Jurkat, Clone E6-1 (cell line): ENCODE data around the gene YBEY. TPM values are rescaled to one million over a fixed set of nuclear protein-coding genes. Genes with fewer than 3 reads are reported as not detected.
"Not testable (repeated sequence)": the region's sequence is repeated elsewhere in the genome, so short reads cannot be mapped to it uniquely, and the experiment has no call there.

Source experiments
- DNase-seq: peaks from one replicate; pipeline ENCODE4 v3.0.0-alpha.2; 2011; ENCODE audit warnings: low read depth, low spot score
- H3K4me3 ChIP-seq: 2 replicates; pipeline ENCODE4 v1.5.1; 2011; ENCODE audit warnings: mild to moderate bottlenecking, low read length, control low read depth, moderate library complexity
- polyA plus RNA-seq: library from polyadenylated mRNA; unstranded; fragments of >200 nt; gene quantifications from one replicate; pipeline ENCODE4 v1.2.1, GENCODE V29; 2012; ENCODE audit warnings: missing spikeins; ENCODE audit not compliant: insufficient read length, insufficient read depth

YBEY gene, protein sequence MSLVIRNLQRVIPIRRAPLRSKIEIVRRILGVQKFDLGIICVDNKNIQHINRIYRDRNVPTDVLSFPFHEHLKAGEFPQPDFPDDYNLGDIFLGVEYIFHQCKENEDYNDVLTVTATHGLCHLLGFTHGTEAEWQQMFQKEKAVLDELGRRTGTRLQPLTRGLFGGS
- 35.0 TPM for polyA plus RNA-seq

DNA sequence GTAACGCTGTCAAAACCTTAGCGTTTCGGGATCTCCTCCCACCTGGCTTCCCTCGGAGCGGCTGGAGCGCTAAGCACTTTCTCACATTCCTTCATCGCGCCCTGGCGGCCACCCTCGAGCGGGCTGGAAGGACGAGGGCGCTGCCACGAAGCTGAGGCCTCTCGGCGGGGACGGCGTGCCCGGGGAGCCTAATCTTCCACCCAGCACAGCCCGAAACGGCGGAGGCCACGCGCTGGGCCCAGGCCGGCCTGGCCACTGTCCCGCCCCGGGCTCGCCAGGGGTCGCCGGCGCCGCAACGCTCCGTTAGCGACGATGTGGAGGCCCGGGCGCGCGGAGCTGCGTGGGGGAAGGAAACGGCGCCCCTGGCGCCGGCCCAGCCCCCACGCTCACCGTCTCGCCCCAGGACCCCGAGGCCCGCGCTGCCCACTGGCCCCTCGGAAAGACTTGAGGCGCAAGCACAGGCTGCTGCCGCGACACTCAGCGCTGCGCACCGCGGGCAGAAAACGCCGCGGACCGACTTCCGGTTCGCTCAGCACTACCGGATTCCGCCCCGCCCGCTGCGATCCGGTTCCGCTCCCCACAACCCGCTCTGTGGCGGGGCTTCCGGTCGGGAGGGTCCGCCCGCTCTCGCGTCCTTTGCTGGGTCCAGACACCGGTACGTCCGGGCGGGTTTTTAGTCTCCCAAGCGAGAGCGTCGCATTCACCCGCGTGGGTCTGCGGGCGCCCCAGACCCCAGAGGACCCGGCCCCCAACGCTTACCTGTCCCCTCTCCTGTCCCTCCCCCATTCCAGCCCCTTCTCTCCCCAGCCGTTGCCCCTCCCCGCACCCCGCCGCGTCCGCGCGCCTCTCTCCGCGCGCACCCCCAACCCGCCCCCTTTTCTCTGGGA lies at the start of gene YBEY:
Gene YBEY (plus strand): TSS at position 582 of the 887 bp plus-strand sequence. CDS start 572 bp downstream, outside the sequence.
- DNase-seq = peak; percentile 84
- peak within 1 kb of the TSS; percentile 88 for H3K4me3 ChIP-seq

DNA sequence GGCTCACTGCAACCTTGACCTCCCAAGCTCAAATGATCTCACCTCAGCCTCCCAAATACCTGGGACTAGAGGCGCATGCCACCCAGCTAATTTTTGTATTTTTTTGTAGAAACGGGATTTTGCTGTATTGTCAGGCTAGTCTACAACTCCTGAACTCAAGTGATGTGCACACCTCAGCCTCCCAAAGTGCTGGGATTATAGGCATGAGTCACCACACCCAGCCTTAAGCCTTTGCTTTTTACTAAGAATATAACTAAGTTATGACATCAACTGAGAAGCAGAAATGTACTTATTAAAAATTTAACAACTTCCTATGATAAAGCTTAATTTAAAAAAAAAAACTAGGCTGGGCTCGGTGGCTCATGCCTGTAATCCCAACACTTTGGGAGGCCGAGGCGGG lies 48.7 kb upstream of the YBEY start:
- no peak overlapping the region for H3K4me3 ChIP-seq
- DNase-seq = no peak

DNA sequence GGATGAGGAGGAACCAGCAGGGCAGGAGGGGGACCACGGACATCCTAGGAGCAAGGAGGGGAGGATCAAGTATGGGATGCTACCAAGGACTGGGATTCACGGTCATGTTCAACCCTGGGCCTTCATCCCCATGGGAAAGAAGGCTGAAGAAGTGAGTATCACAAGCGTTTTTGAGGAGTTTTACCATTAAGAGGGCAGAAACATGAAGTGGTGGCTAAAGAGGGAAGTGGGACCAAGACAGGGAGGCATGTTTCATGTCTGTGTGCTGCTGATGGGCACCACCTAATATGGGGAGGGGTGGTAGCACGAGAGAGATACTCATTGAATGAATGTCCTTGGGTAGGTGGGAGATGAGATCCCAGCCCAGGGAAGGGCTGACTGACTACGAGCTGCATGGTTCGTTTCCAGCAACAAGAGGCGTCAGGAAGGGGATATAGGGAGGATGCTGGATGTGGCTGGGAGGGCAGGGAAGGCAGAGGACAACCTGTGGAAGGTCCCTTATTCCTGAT lies 46.3 kb upstream of the YBEY start:
- no peak overlapping the region for H3K4me3 ChIP-seq
- DNase-seq = no peak

DNA sequence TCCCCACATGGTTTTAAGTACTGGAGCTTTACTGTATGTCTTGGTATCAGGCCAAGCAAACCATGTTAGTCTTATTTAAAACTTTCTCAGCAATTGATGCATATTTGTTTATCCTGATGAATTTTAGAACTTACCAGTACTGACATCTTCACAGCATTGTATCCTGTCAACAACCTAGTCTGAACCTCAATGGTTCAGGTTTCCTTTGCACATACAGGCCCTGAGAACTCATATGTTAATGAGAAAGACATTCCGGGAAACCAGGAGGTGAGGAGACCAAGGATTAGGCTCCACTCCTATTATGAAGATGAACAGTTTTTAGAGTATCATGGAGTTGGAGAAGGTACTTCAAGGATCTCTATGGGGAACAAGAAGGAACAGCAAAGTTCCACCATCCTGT lies 44.6 kb upstream of the YBEY start:
- H3K4me3 ChIP-seq, DNase-seq: not testable (repeated sequence)

DNA sequence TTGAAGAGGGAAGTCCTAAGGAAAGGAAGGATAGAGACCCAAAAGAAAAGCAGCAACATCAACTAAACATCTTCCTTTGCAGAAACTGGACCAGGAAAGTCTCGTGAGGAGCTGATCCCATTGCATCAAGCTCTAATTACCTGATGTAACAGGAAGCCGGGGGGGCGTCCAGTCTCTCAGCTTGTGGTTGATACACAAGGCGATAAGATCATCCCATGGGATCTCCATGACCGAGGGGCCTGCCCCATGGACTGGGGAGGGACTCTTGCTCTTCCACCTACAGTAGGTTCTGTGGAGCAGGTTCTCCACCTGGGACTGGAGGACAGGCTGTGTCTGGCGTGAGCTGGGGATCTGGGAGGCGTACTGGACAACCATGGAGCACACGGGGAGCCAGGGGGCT lies 42.8 kb upstream of the YBEY start:
- no peak for DNase-seq
- no peak overlapping the region for H3K4me3 ChIP-seq

DNA sequence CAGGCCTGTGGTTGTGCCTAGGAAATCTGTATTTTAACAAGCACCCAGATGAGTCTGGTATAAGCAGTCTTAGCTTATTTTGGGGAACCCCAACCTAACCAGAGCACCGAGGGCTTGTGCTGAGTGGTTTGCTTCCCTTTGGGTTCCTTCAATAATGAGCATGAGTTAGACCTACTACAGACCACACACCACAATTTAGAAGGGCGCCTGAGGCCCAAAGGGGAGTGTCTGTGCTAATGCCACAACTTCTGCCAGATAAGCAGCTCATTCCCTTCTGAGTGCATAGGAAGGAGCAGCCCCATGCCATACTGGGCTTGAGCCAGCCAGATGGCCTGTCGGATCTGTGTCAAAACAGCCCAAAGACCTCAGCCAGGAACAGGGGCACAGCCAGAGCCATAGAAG lies 42.2 kb upstream of the YBEY start:
- DNase-seq = no peak
- no peak overlapping the region for H3K4me3 ChIP-seq

DNA sequence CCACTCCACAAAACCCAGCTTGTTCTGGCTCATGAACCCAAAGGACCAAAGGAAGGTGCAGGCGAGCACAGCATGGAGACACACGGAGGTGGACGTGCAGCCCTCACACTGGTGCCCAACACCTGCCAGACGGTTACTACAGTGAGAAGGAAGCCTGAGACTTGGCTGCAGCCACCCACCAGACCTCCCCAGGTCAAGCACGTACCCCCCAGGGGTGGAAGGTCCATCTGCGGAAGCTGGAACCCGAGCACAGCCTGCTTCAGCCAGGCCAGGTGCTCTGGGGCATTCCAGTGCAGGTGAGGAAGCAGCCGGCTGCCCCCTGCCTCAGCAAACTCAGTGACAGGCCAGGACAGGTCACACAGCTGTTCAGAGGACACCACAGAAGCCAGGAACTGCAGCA lies 41.5 kb upstream of the YBEY start:
- DNase-seq = no peak
- no peak overlapping the region for H3K4me3 ChIP-seq

DNA sequence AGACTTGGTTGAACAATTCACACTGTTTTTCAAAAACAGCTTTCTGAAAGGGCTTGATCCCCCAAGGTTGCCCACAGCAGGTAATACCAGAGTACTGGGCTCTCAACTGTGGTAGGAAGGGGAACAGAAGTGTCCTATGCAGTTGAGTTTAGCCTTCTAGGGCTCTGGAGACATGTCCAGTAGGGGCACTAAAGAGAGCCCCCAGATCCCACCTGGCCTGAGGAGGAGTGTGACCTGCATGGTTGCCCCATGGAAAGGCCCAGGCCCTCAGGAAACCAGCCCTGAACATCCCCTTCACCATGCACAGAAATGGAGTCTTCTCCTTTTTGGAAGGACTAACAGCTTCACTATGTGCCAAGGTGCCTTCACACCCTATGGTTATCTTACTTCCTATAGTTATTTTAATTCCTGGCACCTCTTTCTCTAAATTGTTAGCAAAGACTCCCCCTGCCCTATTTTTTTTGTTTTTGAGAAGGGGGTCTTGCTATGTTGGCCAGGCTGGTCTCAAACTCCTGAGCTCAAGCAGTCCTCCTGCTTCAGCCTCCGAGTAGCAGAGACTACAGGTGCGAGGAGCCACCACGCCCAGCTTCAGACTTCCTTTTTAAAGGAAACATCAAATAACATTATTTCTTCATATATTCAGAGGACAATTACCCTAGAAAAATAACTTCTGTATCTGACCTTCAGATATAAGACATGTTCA lies 40.8 kb upstream of the YBEY start:
- DNase-seq = no peak
- H3K4me3 ChIP-seq = no peak overlapping the region

DNA sequence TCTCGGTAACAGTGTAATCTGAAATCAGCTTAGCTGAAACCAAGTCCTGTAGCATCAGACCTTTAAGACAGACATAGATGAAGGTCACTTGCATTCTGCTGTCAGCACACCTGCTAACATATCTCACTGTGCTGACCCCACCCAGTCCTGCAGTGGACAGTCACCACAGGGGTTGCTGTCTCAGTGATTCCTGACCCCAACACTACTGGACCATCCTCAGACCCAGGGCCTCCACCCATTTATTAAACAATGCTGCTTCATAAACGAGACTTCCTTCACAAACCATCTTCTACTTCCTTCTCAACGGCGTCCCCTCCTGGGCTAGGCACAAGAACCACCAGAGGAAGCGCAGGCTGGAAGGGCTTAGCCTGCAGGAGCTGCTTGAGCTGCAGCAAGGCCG lies 39.8 kb upstream of the YBEY start:
- DNase-seq = no peak
- H3K4me3 ChIP-seq = no peak overlapping the region

DNA sequence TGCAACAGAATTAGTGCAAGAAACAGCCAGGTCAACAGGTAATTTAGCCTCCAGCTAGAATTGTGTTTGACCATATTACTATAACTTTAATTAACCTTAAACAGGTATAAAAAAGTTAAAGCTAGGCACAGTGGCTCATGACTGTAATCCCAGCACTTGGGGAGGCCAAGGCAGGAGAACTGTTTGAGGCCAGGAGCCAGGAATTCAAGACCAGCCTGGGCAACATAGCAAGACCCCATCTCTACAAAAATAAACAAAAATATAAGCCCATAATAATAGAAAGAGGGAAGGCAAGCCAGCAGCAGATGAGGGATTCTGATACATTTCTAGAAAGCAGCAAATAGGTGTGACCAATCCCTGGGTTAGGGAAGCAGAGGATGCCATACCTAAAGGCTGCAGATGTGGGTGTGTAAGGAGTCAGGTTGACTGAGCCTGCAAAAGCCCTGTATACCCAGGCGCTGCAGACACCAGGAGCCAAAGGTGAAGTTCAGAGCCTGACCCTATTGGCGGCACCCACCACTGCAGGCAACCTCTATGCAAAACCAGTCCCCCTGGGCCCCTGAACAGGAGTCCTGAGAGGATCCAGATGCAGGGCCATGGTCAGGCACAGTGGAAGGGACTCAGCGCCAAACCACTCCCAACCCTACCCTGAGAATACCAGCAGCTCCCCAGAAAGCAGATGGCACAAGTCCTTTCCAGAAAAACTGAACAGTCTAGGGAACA lies 38.3 kb upstream of the YBEY start:
- no peak overlapping the region for H3K4me3 ChIP-seq
- DNase-seq = no peak

DNA sequence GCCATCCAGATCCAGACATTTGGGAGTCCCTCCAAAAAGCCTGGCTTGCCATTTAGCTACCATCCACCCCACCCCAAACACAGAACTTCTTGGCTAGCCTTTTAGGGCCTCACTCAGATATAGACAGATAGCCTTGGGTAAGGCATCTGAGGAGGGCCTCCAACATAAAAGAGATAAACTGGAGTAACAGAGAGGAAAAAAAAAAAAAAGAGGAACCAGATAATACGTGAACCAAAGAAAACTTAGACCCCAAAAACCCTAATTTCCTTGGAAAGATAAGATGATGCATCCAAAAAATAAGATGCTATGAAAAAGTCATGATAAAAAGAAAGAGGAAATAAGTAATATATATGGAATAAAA lies 37.7 kb upstream of the YBEY start:
- DNase-seq = no peak

DNA sequence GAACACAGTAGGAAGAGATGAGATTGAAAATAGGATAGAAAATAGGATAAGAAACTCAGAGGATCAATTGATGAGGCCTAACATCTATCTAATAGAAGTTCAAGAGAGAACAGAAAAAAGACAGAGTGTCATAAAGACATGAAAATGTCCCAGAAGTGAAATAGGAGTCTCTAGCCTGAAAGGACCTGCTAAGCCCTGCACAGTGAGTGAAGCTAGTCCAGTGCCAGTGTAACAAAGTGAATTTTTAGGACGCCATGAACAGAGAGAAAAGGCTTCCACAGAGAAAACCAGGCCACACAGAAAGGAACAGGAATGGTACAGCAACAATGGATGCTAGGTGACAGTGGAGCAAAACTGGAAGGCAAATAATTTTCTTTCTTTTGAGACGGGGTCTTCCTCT lies 37.3 kb upstream of the YBEY start:
- no peak overlapping the region for H3K4me3 ChIP-seq
- DNase-seq = no peak

More for the DNA sequence above, 37.7 kb upstream of the YBEY start:
- H3K4me3 ChIP-seq = no peak overlapping the region

DNA sequence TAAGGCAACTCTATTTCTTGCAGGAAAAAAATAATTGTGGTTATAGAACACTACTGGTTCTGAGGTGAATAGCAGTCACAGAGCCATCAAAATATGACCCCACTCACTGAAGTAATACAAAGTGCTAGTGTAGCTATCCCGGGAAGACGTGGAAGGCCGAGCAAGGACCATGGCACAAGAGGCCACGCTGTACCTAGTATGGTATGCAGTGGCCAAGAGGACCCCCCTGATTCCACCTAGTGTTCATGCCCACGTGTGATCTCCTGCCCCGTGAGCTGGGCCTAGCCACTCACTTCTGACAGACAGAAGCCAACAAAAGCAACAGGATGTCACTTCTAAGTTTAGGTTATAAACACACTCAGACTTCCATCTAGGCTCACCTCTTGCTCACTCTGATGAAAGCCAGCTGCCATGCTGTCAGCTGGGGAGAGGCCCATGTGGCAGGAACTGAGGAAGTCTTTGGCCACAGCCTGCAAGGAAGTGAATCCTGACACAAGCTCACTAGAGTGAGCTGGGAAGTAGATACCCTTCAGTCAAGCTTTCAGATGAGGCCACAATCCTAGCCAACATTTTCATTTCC lies 35.9 kb upstream of the YBEY start:
- H3K4me3 ChIP-seq = no peak overlapping the region
- DNase-seq = peak; percentile 43

DNA sequence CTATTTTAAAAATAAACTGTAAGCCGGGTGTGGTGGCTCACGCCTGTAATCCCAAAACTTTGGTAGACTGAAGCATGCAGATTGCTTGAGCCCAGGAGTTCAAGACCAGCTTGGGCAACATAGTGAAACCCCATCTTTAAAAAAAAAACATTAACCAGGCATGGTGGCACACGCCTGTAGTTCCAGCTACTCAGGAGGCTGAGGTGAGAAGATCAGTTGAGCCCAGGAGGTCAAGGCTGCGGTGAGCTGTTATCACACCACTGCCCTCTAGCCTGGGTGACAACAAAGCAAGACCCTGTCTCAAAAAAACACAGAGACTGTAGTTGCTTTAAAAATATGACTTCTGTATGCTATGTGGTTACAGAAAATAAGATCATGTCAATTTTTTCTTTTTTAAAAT lies 33.3 kb upstream of the YBEY start:
- DNase-seq = no peak
- H3K4me3 ChIP-seq = no peak overlapping the region

DNA sequence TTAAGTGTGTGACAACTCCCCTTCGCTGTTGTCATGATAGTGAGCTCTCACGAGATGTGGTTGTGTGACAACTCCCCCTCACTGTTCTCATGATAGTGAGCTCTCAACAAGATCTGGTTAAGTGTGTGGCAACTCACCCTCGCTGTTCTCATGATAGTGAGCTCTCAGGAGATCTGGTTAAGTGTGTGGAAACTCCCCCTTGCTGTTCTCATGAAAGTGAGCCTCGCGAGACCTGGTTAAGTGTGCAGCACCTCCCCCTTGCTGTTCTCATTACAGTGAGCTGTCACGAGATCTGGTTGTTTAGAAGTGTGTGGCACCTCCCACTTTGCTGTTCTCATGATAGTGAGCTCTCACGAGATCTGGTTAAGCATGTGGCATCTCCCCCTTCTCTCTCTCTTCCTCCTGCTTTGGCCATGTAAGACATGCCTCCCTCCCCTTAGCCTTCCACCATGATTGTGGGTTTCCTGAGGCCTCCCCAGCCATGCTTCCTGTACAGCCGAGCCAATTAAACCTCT lies 32.5 kb upstream of the YBEY start:
- peak; percentile 87 for DNase-seq
- no peak overlapping the region for H3K4me3 ChIP-seq

DNA sequence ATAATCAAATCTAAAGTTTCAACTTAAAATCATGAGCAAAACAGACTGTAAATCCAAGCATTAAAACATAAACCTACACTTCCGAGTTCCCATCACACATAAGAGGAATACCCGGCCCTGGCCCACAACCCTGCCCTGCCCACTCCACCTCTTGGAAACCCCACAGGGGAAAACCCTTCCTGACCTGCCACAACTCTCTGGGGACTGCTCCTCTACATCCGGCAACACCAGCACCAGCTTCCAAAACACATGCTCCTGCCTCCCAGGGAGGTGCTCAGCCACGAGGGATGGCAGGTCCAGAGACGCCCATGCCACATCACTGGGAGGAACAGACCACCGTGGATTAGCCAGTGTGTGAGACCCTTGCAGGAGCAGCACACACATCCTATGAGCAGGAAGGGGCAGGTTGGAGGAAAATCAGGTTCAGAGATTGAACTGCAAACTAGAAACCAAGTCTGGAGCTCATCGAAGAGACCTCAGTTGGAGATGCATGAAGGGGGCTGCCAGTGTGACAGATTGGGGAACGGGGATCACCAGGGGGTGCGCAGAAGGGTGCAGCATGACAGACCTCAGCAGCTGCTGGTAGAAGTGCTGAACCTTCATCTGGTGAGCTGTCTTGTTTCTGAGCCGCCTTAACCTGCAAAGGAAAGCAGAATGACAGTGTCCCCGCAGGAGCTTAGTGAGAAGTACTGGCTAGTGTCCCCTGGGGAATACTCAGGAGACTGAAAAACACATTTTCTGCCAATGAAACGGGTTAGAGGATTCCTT lies 31.8 kb upstream of the YBEY start:
- no peak for DNase-seq
- H3K4me3 ChIP-seq = no peak overlapping the region

DNA sequence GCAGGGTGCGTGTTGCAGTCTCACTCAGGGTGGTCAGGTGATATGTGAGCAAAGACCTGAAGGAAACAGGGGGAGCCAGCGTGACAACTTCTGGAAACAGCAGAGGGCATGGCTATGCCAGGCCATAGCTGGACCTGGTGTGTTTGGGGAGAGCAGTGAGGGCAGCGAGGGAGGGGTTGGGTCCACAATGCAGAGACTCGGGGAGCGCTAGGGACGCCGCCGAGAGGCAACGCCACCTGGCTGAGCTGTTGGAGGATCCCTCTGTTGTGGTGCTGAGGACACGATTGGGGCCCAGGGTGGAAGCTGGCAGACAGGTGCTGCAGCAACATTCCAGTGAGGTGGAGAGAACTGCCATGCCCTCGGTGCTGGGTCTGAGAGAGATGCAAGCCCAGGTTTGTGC lies 31.0 kb upstream of the YBEY start:
- DNase-seq = no peak
- H3K4me3 ChIP-seq = no peak overlapping the region

DNA sequence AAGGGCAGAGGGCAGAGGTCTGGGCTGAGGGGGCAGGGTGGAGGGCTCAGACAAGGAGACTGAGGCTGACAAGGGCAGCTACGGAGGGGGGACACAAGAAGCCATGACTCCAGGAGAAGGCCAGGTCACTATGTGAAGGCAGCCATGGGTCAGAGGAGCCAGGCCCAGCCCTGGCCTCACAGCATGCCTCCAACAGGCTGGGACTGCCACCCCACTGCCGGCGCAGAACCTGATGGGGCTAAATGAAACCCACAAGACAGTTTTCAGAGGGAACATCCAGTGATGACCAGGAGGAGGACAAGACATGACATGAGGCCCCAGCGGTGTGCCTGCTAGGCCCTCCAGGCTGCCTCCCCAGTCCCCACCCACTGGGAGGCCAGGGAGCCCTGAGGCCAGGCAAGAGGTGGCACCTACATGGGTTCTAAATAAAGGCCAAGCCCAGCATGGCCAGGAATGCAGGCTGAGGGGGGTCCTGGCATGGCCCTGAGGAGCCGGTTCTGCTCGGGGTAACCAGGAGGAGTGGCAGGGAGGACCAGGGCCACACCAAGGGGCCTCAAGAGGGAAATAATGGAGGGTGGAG lies 30.3 kb upstream of the YBEY start:
- DNase-seq = no peak
- H3K4me3 ChIP-seq = no peak overlapping the region
